ENCODE data around the gene TMEM35A.

DNA sequence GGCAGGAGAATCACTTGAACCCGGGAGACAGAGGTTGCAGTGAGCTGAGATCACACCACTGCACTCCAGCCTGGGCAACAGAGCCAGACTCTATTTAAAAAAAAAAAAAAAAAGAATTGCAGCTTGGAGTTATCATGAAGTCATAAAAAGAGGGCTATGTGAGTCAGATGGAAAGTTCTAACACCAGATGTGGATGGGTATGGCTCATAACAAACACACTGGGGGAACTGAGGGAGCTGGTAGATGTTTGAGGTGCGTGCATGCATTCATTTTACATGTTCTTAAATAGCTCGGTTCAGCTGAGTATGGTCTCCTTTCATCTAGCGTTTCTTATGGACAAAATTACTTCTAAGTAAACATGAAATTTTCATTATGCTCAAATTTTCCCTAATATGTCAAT lies 38.5 kb upstream of the TMEM35A start:
- TF ChIP-seq CTCF (IDR thresholded peaks at IDR 0.05) (no peak), POLR2A (IDR thresholded peaks at IDR 0.05) (no peak)
